K562 (cell line): ENCODE data around the gene PDLIM5. TPM values are rescaled to one million over a fixed set of nuclear protein-coding genes. Genes with fewer than 3 reads are reported as not detected.

ENCODE experiments used
- ATAC-seq: fragments of 200-7000 bp; cut with Tn5 transposase; 3 replicates; pipeline ENCODE4 v1.9.1; 2020; ENCODE audit warnings: moderate library complexity
- BruUV-seq: library from RNA; stranded (reverse); fragments of 400-500 nt; replicated peaks from 2 replicates; lab custom pipeline; 2021; lab: Mats Ljungman, UMichigan
- CTCF ChIA-PET: fragments of 300-600 bp; formaldehyde crosslinking; extraction: SDS; loops from one replicate; lab custom pipeline; 2021; ENCODE audit warnings: low intra/inter-chr PET ratio; lab: Yijun Ruan, JAX
- POLR2A ChIA-PET: fragments of 300-600, 350-650 bp; sonication (Branson Sonifier 250); formaldehyde crosslinking; extraction: SDS; loops from one replicate; lab custom pipeline; 2021; ENCODE audit warnings: antibody characterized with exemption, inconsistent platforms; lab: Yijun Ruan, JAX
- DNase-seq, 4 experiments: peaks; one replicate each; pipeline versions ENCODE4 v3.0.0 to v3.0.0-alpha.2; 2011 to 2018; ENCODE audit warnings: low spot score in 3 of 4, mixed read lengths in 3 of 4; ENCODE audit errors: extremely low read depth in 1 of 4
- FAIRE-seq: peaks from 2 replicates; lab custom pipeline; 2011; peaks lifted over from hg19 to GRCh38; lab: Jason Lieb, UNC
- H2AFZ ChIP-seq: 2 replicates; pipeline ENCODE4 v1.6.0; 2011; ENCODE audit warnings: low read depth, low read length, control low read depth, inconsistent platforms
- H3K27ac ChIP-seq: fragments of 200-600 bp; 3 replicates; pipeline ENCODE4 v1.8.0; 2011; ENCODE audit warnings: low read depth, mild to moderate bottlenecking, control low read depth, inconsistent platforms, low read length, moderate library complexity, mixed read lengths; ENCODE audit errors: extremely low read depth
- H3K27me3 ChIP-seq, 2 experiments: fragments of 300-600 bp in 1 of 2; 2 replicates in 1 of 2; 3 replicates in 1 of 2; pipeline versions ENCODE4 v1.6.0 to v1.8.0; 2011; ENCODE audit warnings: inconsistent platforms in 2 of 2, low read length in 2 of 2, mild to moderate bottlenecking in 1 of 2, mixed read lengths in 1 of 2, moderate library complexity in 1 of 2; ENCODE audit not compliant: control insufficient read depth in 2 of 2, insufficient read depth in 2 of 2
- H3K36me3 ChIP-seq: fragments of 300-600 bp; 3 replicates; pipeline ENCODE4 v1.8.0; 2011; ENCODE audit warnings: mild to moderate bottlenecking, low read length, inconsistent platforms; ENCODE audit not compliant: control insufficient read depth, insufficient read depth
- H3K4me1 ChIP-seq, 2 experiments: fragments of 200-600 bp in 1 of 2; replicated peaks in 1 of 2; 2 replicates in 1 of 2; 3 replicates in 1 of 2; pipeline versions ENCODE4 v1.5.1 to v1.8.0; 2011; ENCODE audit warnings: inconsistent platforms in 2 of 2, low read length in 2 of 2, mild to moderate bottlenecking in 1 of 2, mixed read lengths in 1 of 2, moderate library complexity in 1 of 2; ENCODE audit not compliant: control insufficient read depth in 2 of 2, insufficient read depth in 2 of 2
- H3K4me2 ChIP-seq: 2 replicates; pipeline ENCODE4 v1.6.1; 2011; ENCODE audit warnings: low read length, control low read depth, inconsistent platforms, mixed read lengths; ENCODE audit not compliant: insufficient read depth
- H3K4me3 ChIP-seq: fragments of 200-600 bp; sonication (generic), shearing (Covaris generic); 2 replicates; pipeline ENCODE4 v1.5.1; 2016; ENCODE audit warnings: control low read depth, inconsistent platforms
- H3K79me2 ChIP-seq: fragments of 200-600 bp; 3 replicates; pipeline ENCODE4 v1.8.0; 2011; ENCODE audit warnings: low read length, inconsistent platforms; ENCODE audit not compliant: control insufficient read depth, insufficient read depth
- H3K9ac ChIP-seq, 2 experiments: 2 replicates each; pipeline versions ENCODE4 v1.6.0 to v1.6.1; 2011; ENCODE audit warnings: low read depth in 2 of 2, low read length in 2 of 2, control low read depth in 1 of 2, inconsistent platforms in 1 of 2, mild to moderate bottlenecking in 1 of 2, mixed read lengths in 1 of 2; ENCODE audit not compliant: insufficient read depth in 1 of 2
- H3K9me1 ChIP-seq: one replicate; pipeline ENCODE4 v1.6.0; 2011; ENCODE audit warnings: inconsistent platforms, mild to moderate bottlenecking, low read length, moderate library complexity; ENCODE audit not compliant: control insufficient read depth, insufficient read depth
- H3K9me3 ChIP-seq: replicated peaks from 2 replicates; pipeline ENCODE4 v1.5.1; 2011; ENCODE audit warnings: low read depth, low read length, inconsistent platforms; ENCODE audit not compliant: control insufficient read depth, insufficient read depth
- H4K20me1 ChIP-seq: replicated peaks from 2 replicates; pipeline ENCODE4 v1.6.1; 2011; ENCODE audit warnings: low read length, inconsistent platforms, mixed read lengths; ENCODE audit not compliant: control insufficient read depth, insufficient read depth
- ATF6 ChIP-seq: sonication (generic); formaldehyde crosslinking; IDR thresholded peaks from 2 replicates; pipeline ENCODE4 v1.4.0; 2020; ENCODE audit warnings: mild to moderate bottlenecking, missing genetic modification reagents
- CREB3L1 ChIP-seq: fragments of 450-650 bp; IDR thresholded peaks from 2 replicates; pipeline ENCODE4 v1.6.1; 2014; ENCODE audit warnings: low read depth, mild to moderate bottlenecking, moderate library complexity, borderline replicate concordance
- FOXJ2 ChIP-seq: fragments of 200-800 bp; sonication (Bioruptor generic); IDR thresholded peaks from 2 replicates; pipeline ENCODE4 v1.6.1; 2016; ENCODE audit warnings: missing genetic modification characterization, missing compliant biosample characterization
- FOXP4 ChIP-seq: sonication (generic); formaldehyde crosslinking; IDR thresholded peaks from 2 replicates; pipeline ENCODE4 v1.8.0; 2022; ENCODE audit warnings: mild to moderate bottlenecking, missing genetic modification reagents, borderline replicate concordance
- GATA2 ChIP-seq: sonication (generic); formaldehyde crosslinking; IDR thresholded peaks from 2 replicates; pipeline ENCODE4 v1.4.0; 2020; ENCODE audit warnings: mild to moderate bottlenecking, missing genetic modification reagents
- GMEB1 ChIP-seq: fragments of 250-450 bp; sonication (Bioruptor Pico); IDR thresholded peaks from 2 replicates; pipeline ENCODE4 v1.4.0; 2020; ENCODE audit warnings: mild to moderate bottlenecking
- HDAC8 ChIP-seq: fragments of 450-650 bp; IDR thresholded peaks from 2 replicates; pipeline ENCODE4 v1.6.1; 2016; ENCODE audit warnings: mild to moderate bottlenecking, missing genetic modification characterization, moderate library complexity, missing compliant biosample characterization
- ILK ChIP-seq: fragments of 450-650 bp; IDR thresholded peaks from 2 replicates; pipeline ENCODE4 v1.6.1; 2016; ENCODE audit warnings: missing genetic modification characterization, low read depth, mild to moderate bottlenecking, missing compliant biosample characterization, moderate library complexity, borderline replicate concordance
- IRF9 ChIP-seq: fragments of 450-650 bp; IDR thresholded peaks from 2 replicates; pipeline ENCODE4 v1.6.1; 2016; ENCODE audit warnings: missing biosample characterization, missing genetic modification characterization
- MITF ChIP-seq: IDR thresholded peaks from 2 replicates; pipeline ENCODE4 v1.6.1; 2014; ENCODE audit warnings: antibody characterized with exemption
- RBBP5 ChIP-seq: fragments of 200-600 bp; sonication (generic); IDR thresholded peaks from 2 replicates; pipeline ENCODE4 v1.6.1; 2012; ENCODE audit warnings: borderline replicate concordance, mild to moderate bottlenecking, low read length, control low read depth, inconsistent platforms; ENCODE audit not compliant: insufficient read depth, poor library complexity, severe bottlenecking
- in situ Hi-C: fragments of 300-500 bp; cut with MboI; formaldehyde crosslinking; loops from 4 replicates; pipeline ENCODE4 v1.15.0; 2018; ENCODE audit warnings: inconsistent platforms, mixed read lengths
- intact Hi-C: fragments of 100-400 bp; cut with micrococcal nuclease; formaldehyde crosslinking; loops from 2 replicates; pipeline ENCODE4 v1.14.2; 2022
- polyA plus RNA-seq, 8 experiments: library from polyadenylated mRNA; depleted of rRNA in 4 of 8; stranded (reverse) in 5 of 8; unstranded in 3 of 8; fragments of >200 nt; fragmentation: Nextera tagmentation in 2 of 8; fragmentation: Illumina TruSeq in 1 of 8; extraction: Ambion mirVana in 2 of 8; extraction: Trizol in 1 of 8; gene quantifications; 2 replicates each; pipeline versions ENCODE4 v1.2.1 to v1.2.3, GENCODE V29; 2011 to 2014; ENCODE audit warnings: inconsistent platforms in 1 of 8, missing spikeins in 1 of 8
- total RNA-seq, 7 experiments: library from RNA; depleted of rRNA in 6 of 7; stranded (reverse); fragments of >200 nt in 6 of 7; fragmentation: Illumina TruSeq in 2 of 7; extraction: Trizol in 2 of 7; gene quantifications; 2 replicates each; pipeline versions ENCODE4 v1.2.1 to v1.2.3, GENCODE V29; 2011 to 2021; ENCODE audit warnings: low replicate concordance in 1 of 7

The PDLIM5 gene
- total and polyA plus RNA-seq, 9 of the 15 experiments (the other 6 are each of a cell fraction or from before 2014, with no cell fraction given): 36.9 to 127 (median 62.5) TPM

- no peaks in the 10 kb centered on the region for H3K9me1 ChIP-seq
- BruUV-seq: no TSS peak
- no peak overlapping the region for H3K4me2 ChIP-seq
- intact Hi-C loops: loop anchor here (5.0 kb wide), 1 partner anchor 43 kb away; no protein-coding TSS in a partner anchor
- no peak overlapping the region for H3K9ac ChIP-seq
- in situ Hi-C loops: no loop called here
- no peaks in the 10 kb centered on the region for H3K36me3 ChIP-seq
- H3K4me1 ChIP-seq: peaks cover 9 to 27% of the 10 kb centered on the region in 2 experiments
- no peaks in the 10 kb centered on the region for H3K9me3 ChIP-seq
- CTCF ChIA-PET: no interaction called here
- no peak overlapping the region for H2AFZ ChIP-seq
- H3K27me3 ChIP-seq: no peaks in the 10 kb centered on the region
- no peak overlapping the region for H3K4me3 ChIP-seq
- TF ChIP-seq FOXP4: no peak
- TF ChIP-seq GATA2 (CRISPR knock-in tag): no peak
- TF ChIP-seq IRF9 (tag): no peak
- no peak for TF ChIP-seq FOXJ2 (tag)
- TF ChIP-seq GMEB1: no peak
- TF ChIP-seq HDAC8: no peak
- TF ChIP-seq CREB3L1: no peak
- no peak for TF ChIP-seq ILK
- TF ChIP-seq MITF: no peak
- no peak for TF ChIP-seq ATF6 (CRISPR knock-in tag)
- no peak for TF ChIP-seq RBBP5
- no peaks in the 10 kb centered on the region for H4K20me1 ChIP-seq
- ATAC-seq (no peak), DNase-seq (no peak), FAIRE-seq (no peak)
- H3K27ac ChIP-seq: no peak overlapping the region
- POLR2A ChIA-PET: no interaction called here
- H3K79me2 ChIP-seq: peaks cover 47% of the 10 kb centered on the region
These were observed 78.3 kb downstream of the PDLIM5 start for GRCh38 chr4:94530073-94530472.
